Measurements from ENCODE around the gene EBNA1BP2. TPM values are rescaled to one million over a fixed set of nuclear protein-coding genes. Genes with fewer than 3 reads are reported as not detected.
"Not testable (repeated sequence)": the region's sequence is repeated elsewhere in the genome, so short reads cannot be mapped to it uniquely, and the experiment has no call there.

Gene EBNA1BP2
- total RNA-seq, result 10 to 100 TPM; 35.7 to 66.6 TPM
- polyA plus RNA-seq (ENCODE audit: insufficient read length in 2 of 2), result 10 to 100 TPM; 66.2 to 68.0 TPM
- long read RNA-seq, donor 1, transcript EBNA1BP2-201 (9 exons, 1,322 nt), result major isoform, 29 of 31 reads
- long read RNA-seq, donor 1, partial matches to known transcripts, result 0 of 31 reads
- long read RNA-seq, donor 1, other reads (novel, unspliced or antisense), result 0 of 31 reads
- long read RNA-seq, donor 2, transcript EBNA1BP2-201 (9 exons, 1,322 nt), result major isoform, 10 of 11 reads
- long read RNA-seq, donor 2, partial matches to known transcripts, result 0 of 11 reads
- long read RNA-seq, donor 2, other reads (novel, unspliced or antisense), result 0 of 11 reads
- long read RNA-seq, donor 3, transcript EBNA1BP2-201 (9 exons, 1,322 nt), result major isoform, 12 of 21 reads
- long read RNA-seq, donor 3, partial matches to known transcripts, result 6 of 21 reads
- long read RNA-seq, donor 3, other reads (novel, unspliced or antisense), result 0 of 21 reads
- long read RNA-seq, donor 4, transcript EBNA1BP2-201 (9 exons, 1,322 nt), result major isoform, 31 of 57 reads
- long read RNA-seq, donor 4, partial matches to known transcripts, result 22 of 57 reads
- long read RNA-seq, donor 4, other reads (novel, unspliced or antisense), result 0 of 57 reads

GRCh38 chr1:43171876-43172526 lies at the start of gene EBNA1BP2, which contains the start of gene CFAP57:
EBNA1BP2 (minus strand) TSS chr1:43172290; CDS start chr1:43172118, 172 bp downstream.
CFAP57 (plus strand) TSS chr1:43172330; CDS start chr1:43172754, 424 bp downstream.
- DNase-seq (ENCODE audit: low read depth in 4 of 6, low spot score in 6 of 6), result peak; percentile 84 to 98 (median 92)
- 0% methylated on average over 43 of the region's 45 CpGs for WGBS (ENCODE audit: insufficient coverage)
- Histone ChIP-seq H3K9me3 (ENCODE audit: control insufficient read depth, insufficient read depth, low read length) (no peaks in the 10 kb centered on the region), H3K4me3 (ENCODE audit: low read depth, low read length) (peak within 1 kb of the TSS; percentile 94), H3K27me3 (ENCODE audit: control insufficient read depth, insufficient read depth, low read length) (peaks cover 4% of the 10 kb centered on the region), H3K36me3 (ENCODE audit: control insufficient read depth, insufficient read depth, low read length) (peaks cover 14% of the 10 kb centered on the region), H3K4me1 (ENCODE audit: control insufficient read depth, insufficient read depth, low read length) (peaks cover 9% of the 10 kb centered on the region), H3K27ac (ENCODE audit: low read depth, low read length) (peak within 1 kb of the TSS; percentile 7)

GRCh38 chr1:43221797-43222196 lies 49.7 kb upstream of the EBNA1BP2 start:
- Histone ChIP-seq H3K9me3 (ENCODE audit: control insufficient read depth, insufficient read depth, low read length) (no peaks in the 10 kb centered on the region), H3K27ac (ENCODE audit: low read depth, low read length) (no peak overlapping the region), H3K4me3 (ENCODE audit: low read depth, low read length) (no peak overlapping the region), H3K4me1 (ENCODE audit: control insufficient read depth, insufficient read depth, low read length) (no peaks in the 10 kb centered on the region), H3K27me3 (ENCODE audit: control insufficient read depth, insufficient read depth, low read length) (no peaks in the 10 kb centered on the region), H3K36me3 (ENCODE audit: control insufficient read depth, insufficient read depth, low read length) (no peaks in the 10 kb centered on the region)
- WGBS (ENCODE audit: insufficient coverage), result no CpG with 5 or more reads among the region's 1 CpG
- peak in 1 of 6 donors; percentile 45 for DNase-seq (ENCODE audit: low read depth in 4 of 6, low spot score in 6 of 6)

- WGBS (ENCODE audit: insufficient coverage), result 86% methylated on average over 4 of the region's 7 CpGs
- Histone ChIP-seq H3K4me1 (ENCODE audit: control insufficient read depth, insufficient read depth, low read length) (no peaks in the 10 kb centered on the region), H3K27me3 (ENCODE audit: control insufficient read depth, insufficient read depth, low read length) (no peaks in the 10 kb centered on the region), H3K27ac (ENCODE audit: low read depth, low read length) (no peak overlapping the region), H3K4me3 (ENCODE audit: low read depth, low read length) (no peak overlapping the region), H3K9me3 (ENCODE audit: control insufficient read depth, insufficient read depth, low read length) (no peaks in the 10 kb centered on the region), H3K36me3 (ENCODE audit: control insufficient read depth, insufficient read depth, low read length) (peaks cover 1% of the 10 kb centered on the region)
- DNase-seq (ENCODE audit: low read depth in 4 of 6, low spot score in 6 of 6), result peak in 1 of 6 donors; percentile 53
These were observed 49.1 kb upstream of the EBNA1BP2 start for GRCh38 chr1:43220905-43221778.

- DNase-seq (ENCODE audit: low read depth in 4 of 6, low spot score in 6 of 6), result no peak
- H3K36me3 ChIP-seq (ENCODE audit: control insufficient read depth, insufficient read depth, low read length), result peaks cover 2% of the 10 kb centered on the region
- H3K27me3 ChIP-seq (ENCODE audit: control insufficient read depth, insufficient read depth, low read length), result no peaks in the 10 kb centered on the region
- H3K4me3 ChIP-seq (ENCODE audit: low read depth, low read length), result no peak overlapping the region
- WGBS (ENCODE audit: insufficient coverage), result 96% methylated on average over 7 of the region's 10 CpGs
- H3K27ac ChIP-seq (ENCODE audit: low read depth, low read length), result no peak overlapping the region
- H3K4me1 ChIP-seq (ENCODE audit: control insufficient read depth, insufficient read depth, low read length), result no peaks in the 10 kb centered on the region
- H3K9me3 ChIP-seq (ENCODE audit: control insufficient read depth, insufficient read depth, low read length), result no peaks in the 10 kb centered on the region
These were observed 45.7 kb upstream of the EBNA1BP2 start for GRCh38 chr1:43217747-43218146.

GRCh38 chr1:43214501-43215444 lies 42.7 kb upstream of the EBNA1BP2 start:
- no peak overlapping the region for H3K4me3 ChIP-seq (ENCODE audit: low read depth, low read length)
- DNase-seq (ENCODE audit: low read depth in 4 of 6, low spot score in 6 of 6), result no peak
- no peak overlapping the region for H3K27ac ChIP-seq (ENCODE audit: low read depth, low read length)
- H3K9me3 ChIP-seq (ENCODE audit: control insufficient read depth, insufficient read depth, low read length), result no peaks in the 10 kb centered on the region
- WGBS (ENCODE audit: insufficient coverage), result 67% methylated on average over 3 of the region's 7 CpGs
- no peaks in the 10 kb centered on the region for H3K4me1 ChIP-seq (ENCODE audit: control insufficient read depth, insufficient read depth, low read length)
- H3K36me3 ChIP-seq (ENCODE audit: control insufficient read depth, insufficient read depth, low read length), result peaks cover 2% of the 10 kb centered on the region
- no peaks in the 10 kb centered on the region for H3K27me3 ChIP-seq (ENCODE audit: control insufficient read depth, insufficient read depth, low read length)

- not testable (repeated sequence) for H3K27ac ChIP-seq (ENCODE audit: low read depth, low read length); H3K9me3 ChIP-seq (ENCODE audit: control insufficient read depth, insufficient read depth, low read length); H3K4me1 ChIP-seq (ENCODE audit: control insufficient read depth, insufficient read depth, low read length); DNase-seq (ENCODE audit: low read depth in 4 of 6, low spot score in 6 of 6); H3K27me3 ChIP-seq (ENCODE audit: control insufficient read depth, insufficient read depth, low read length); H3K4me3 ChIP-seq (ENCODE audit: low read depth, low read length); H3K36me3 ChIP-seq (ENCODE audit: control insufficient read depth, insufficient read depth, low read length)
- WGBS (ENCODE audit: insufficient coverage), result 80% methylated on average over 1 of the region's 8 CpGs
These were observed 36.2 kb upstream of the EBNA1BP2 start for GRCh38 chr1:43208277-43208676.

GRCh38 chr1:43207229-43207853 lies 35.3 kb upstream of the EBNA1BP2 start:
- no peak overlapping the region for H3K4me3 ChIP-seq (ENCODE audit: low read depth, low read length)
- WGBS (ENCODE audit: insufficient coverage), result 91% methylated on average over 10 of the region's 12 CpGs
- no peak for DNase-seq (ENCODE audit: low read depth in 4 of 6, low spot score in 6 of 6)
- H3K9me3 ChIP-seq (ENCODE audit: control insufficient read depth, insufficient read depth, low read length), result peaks cover 3% of the 10 kb centered on the region
- H3K27me3 ChIP-seq (ENCODE audit: control insufficient read depth, insufficient read depth, low read length), result no peaks in the 10 kb centered on the region
- no peak overlapping the region for H3K27ac ChIP-seq (ENCODE audit: low read depth, low read length)
- no peaks in the 10 kb centered on the region for H3K4me1 ChIP-seq (ENCODE audit: control insufficient read depth, insufficient read depth, low read length)
- no peaks in the 10 kb centered on the region for H3K36me3 ChIP-seq (ENCODE audit: control insufficient read depth, insufficient read depth, low read length)

- Histone ChIP-seq H3K4me1 (ENCODE audit: control insufficient read depth, insufficient read depth, low read length) (no peaks in the 10 kb centered on the region), H3K4me3 (ENCODE audit: low read depth, low read length) (no peak overlapping the region), H3K27ac (ENCODE audit: low read depth, low read length) (peak overlapping the region; percentile 11), H3K9me3 (ENCODE audit: control insufficient read depth, insufficient read depth, low read length) (peaks cover 3% of the 10 kb centered on the region), H3K27me3 (ENCODE audit: control insufficient read depth, insufficient read depth, low read length) (no peaks in the 10 kb centered on the region), H3K36me3 (ENCODE audit: control insufficient read depth, insufficient read depth, low read length) (no peaks in the 10 kb centered on the region)
- 50% methylated on average over 8 of the region's 10 CpGs for WGBS (ENCODE audit: insufficient coverage)
- peak in 2 of 6 donors; percentile 27 to 75 for DNase-seq (ENCODE audit: low read depth in 4 of 6, low spot score in 6 of 6)
These were observed 34.6 kb upstream of the EBNA1BP2 start for GRCh38 chr1:43206600-43207228.
